Breast epithelium (tissue), 4 donors: ENCODE data around the gene SYCP2L. TPM values are rescaled to one million over a fixed set of nuclear protein-coding genes. Genes with fewer than 3 reads are reported as not detected.
"Not testable (repeated sequence)": the region's sequence is repeated elsewhere in the genome, so short reads cannot be mapped to it uniquely, and the experiment has no call there.

Experiments used
- DNase-seq, 2 donors: peaks; one replicate each; pipeline ENCODE4 v3.0.0-alpha.2; 2019; ENCODE audit warnings: low spot score in 2 of 2
- H3K27ac ChIP-seq, 2 donors: fragments of 200-600 bp; sonication (generic) in 1 of 2; one replicate each; pipeline ENCODE4 v1.5.1; 2016 to 2019; ENCODE audit warnings: mild to moderate bottlenecking in 1 of 2
- H3K27me3 ChIP-seq, 2 donors: fragments of 200-600 bp; sonication (generic) in 1 of 2; one replicate each; pipeline versions ENCODE4 v1.5.1 to v1.6.0; 2017 to 2019; ENCODE audit warnings: control low read depth in 1 of 2, mild to moderate bottlenecking in 1 of 2
- H3K36me3 ChIP-seq: fragments of 200-600 bp; one replicate; pipeline ENCODE4 v1.5.1; 2019
- H3K4me1 ChIP-seq, 2 donors: fragments of 200-600 bp; sonication (generic); one replicate each; pipeline ENCODE4 v1.5.1; 2016 to 2019; ENCODE audit warnings: control low read depth in 1 of 2
- H3K4me3 ChIP-seq, 3 donors: fragments of 200-600 bp; sonication (generic); 1 replicate in 2 of 3; 2 replicates in 1 of 3; pipeline ENCODE4 v1.5.1; 2016 to 2019; ENCODE audit warnings: mild to moderate bottlenecking in 3 of 3, moderate library complexity in 2 of 3
- H3K9me3 ChIP-seq, 2 donors: fragments of 200-600 bp; sonication (generic) in 1 of 2; one replicate each; pipeline ENCODE4 v1.5.1; 2016 to 2019; ENCODE audit warnings: control low read depth in 1 of 2
- CTCF ChIP-seq, 3 donors: fragments of 450-650 bp; IDR thresholded peaks; one replicate each; pipeline ENCODE4 v1.5.1; 2016 to 2017; ENCODE audit warnings: antibody characterized with exemption in 3 of 3, mild to moderate bottlenecking in 3 of 3, moderate library complexity in 3 of 3
- POLR2A ChIP-seq: fragments of 450-650 bp; IDR thresholded peaks from one replicate; pipeline ENCODE4 v1.6.1; 2016; ENCODE audit warnings: antibody characterized with exemption, mild to moderate bottlenecking, moderate library complexity
- POLR2AphosphoS5 ChIP-seq, 3 donors: sonication (generic); formaldehyde crosslinking; IDR thresholded peaks; one replicate each; pipeline ENCODE4 v1.6.1; 2017; ENCODE audit warnings: antibody characterized with exemption in 3 of 3
- intact Hi-C: fragments of 100-400 bp; cut with DNase I; formaldehyde crosslinking; loops from one replicate; pipeline ENCODE4 v1.15.1; 2023; ENCODE audit warnings: low total_unique reads
- total RNA-seq, 3 donors: library from RNA; depleted of rRNA; stranded (reverse); fragments of >200 nt; gene quantifications; one replicate each; pipeline ENCODE4 v1.1.0, GENCODE V29; 2016

Gene SYCP2L
- total RNA-seq, 3 donors from 2014 or later, result 1.8 to 2.2 (median 2.0) TPM

DNA sequence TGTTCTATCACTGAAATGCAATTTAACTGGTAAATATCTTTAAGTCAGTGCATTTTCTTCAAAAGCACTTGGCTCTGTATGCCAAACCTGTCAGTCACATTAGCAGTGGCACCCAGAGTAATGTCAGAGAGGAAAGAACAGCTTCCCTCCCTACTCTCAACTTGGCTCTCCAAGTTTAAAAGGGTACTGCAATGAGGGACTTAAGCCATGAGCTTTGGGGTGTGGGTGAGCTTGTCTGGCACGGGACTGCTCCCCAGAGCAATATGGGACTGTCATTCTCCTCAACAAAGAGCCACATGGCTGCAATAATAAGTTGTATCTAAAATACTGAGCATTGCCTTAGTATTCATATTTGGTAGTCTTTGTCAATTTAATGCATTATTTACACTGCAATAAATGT lies 9.0 kb upstream of the SYCP2L start:
- intact Hi-C loops, result no loop called here
- TF ChIP-seq CTCF (IDR thresholded peaks at IDR 0.05), result no peak
- no peak for TF ChIP-seq POLR2A
- no peak for TF ChIP-seq POLR2AphosphoS5 (IDR thresholded peaks at IDR 0.05)
- no peak for DNase-seq
- no peaks in the 10 kb centered on the region for H3K9me3 ChIP-seq
- H3K27ac ChIP-seq, result no peak overlapping the region
- H3K4me1 ChIP-seq, result no peaks in the 10 kb centered on the region
- H3K27me3 ChIP-seq, result peaks cover 0 to 22% of the 10 kb centered on the region in 2 donors
- H3K36me3 ChIP-seq, result no peaks in the 10 kb centered on the region
- no peak overlapping the region for H3K4me3 ChIP-seq

DNA sequence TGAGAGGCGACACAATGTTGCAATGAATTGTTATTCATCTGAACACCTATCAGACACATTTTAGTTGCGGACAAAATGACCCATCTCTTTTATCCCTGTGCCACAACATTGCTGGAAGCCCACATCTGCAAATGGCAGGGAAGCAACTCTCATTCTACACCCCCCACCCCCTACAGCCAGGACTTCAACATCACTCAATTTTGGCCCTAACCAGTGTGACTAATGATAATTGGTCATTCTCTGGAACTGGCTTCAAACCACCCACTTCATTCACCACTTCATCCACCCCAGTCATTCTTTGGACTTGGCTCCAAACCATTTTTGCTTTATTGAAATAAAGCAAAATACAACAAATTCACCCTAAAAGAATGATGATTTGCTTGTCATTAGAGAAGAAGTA lies 6.5 kb upstream of the SYCP2L start:
- H3K27ac ChIP-seq, result no peak overlapping the region
- H3K4me1 ChIP-seq, result no peaks in the 10 kb centered on the region
- no peaks in the 10 kb centered on the region for H3K36me3 ChIP-seq
- TF ChIP-seq CTCF (IDR thresholded peaks at IDR 0.05), result no peak
- no peak for DNase-seq
- peaks cover 5 to 43% of the 10 kb centered on the region in 2 donors for H3K27me3 ChIP-seq
- no peak overlapping the region for H3K4me3 ChIP-seq
- intact Hi-C loops, result no loop called here
- H3K9me3 ChIP-seq, result no peaks in the 10 kb centered on the region

- H3K4me3 ChIP-seq, H3K9me3 ChIP-seq, intact Hi-C loops, H3K4me1 ChIP-seq, H3K36me3 ChIP-seq, H3K27ac ChIP-seq, DNase-seq: not testable (repeated sequence)
- peaks cover 5 to 61% of the 10 kb centered on the region in 2 donors for H3K27me3 ChIP-seq
Observed at GRCh38 chr6:10882253-10882630, 4.6 kb upstream of the SYCP2L start.

DNA sequence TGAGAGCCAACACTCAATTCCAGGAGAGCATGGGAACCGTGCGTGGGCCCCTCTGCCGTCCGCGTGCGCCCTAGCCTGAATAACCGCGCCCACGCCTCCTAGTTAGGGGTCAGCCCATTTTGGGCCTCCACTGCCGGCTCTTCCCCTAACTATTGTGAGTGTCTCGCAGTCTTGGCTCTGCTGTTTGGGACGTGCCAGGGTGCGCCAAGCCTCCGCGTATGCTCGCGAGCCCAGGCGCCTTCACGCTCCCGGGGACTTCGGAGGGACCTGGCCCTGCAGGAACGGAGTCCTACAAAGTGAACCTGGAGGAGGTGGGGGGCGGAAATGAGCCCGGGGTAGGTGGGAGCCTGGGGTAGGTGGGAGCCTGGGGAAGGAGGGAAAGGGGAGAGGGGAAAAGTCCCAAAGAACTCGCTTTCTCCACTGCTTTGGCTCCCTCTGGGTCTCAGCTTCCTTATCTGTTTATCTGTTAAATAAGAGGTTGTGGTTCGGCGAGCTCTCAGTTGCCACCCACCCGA lies 4.1 kb upstream of the SYCP2L start:
- TF ChIP-seq POLR2A, result no peak
- no peak for TF ChIP-seq POLR2AphosphoS5 (IDR thresholded peaks at IDR 0.05)
- TF ChIP-seq CTCF (IDR thresholded peaks at IDR 0.05), result no peak
- Histone ChIP-seq H3K36me3 (no peaks in the 10 kb centered on the region), H3K4me3 (peak overlapping the region in 2 of 3 donors; percentile 0 to 7), H3K9me3 (no peaks in the 10 kb centered on the region), H3K27ac (no peak overlapping the region), H3K27me3 (peaks cover 5 to 61% of the 10 kb centered on the region in 2 donors), H3K4me1 (no peaks in the 10 kb centered on the region)
- intact Hi-C loops, result no loop called here
- DNase-seq, result no peak

DNA sequence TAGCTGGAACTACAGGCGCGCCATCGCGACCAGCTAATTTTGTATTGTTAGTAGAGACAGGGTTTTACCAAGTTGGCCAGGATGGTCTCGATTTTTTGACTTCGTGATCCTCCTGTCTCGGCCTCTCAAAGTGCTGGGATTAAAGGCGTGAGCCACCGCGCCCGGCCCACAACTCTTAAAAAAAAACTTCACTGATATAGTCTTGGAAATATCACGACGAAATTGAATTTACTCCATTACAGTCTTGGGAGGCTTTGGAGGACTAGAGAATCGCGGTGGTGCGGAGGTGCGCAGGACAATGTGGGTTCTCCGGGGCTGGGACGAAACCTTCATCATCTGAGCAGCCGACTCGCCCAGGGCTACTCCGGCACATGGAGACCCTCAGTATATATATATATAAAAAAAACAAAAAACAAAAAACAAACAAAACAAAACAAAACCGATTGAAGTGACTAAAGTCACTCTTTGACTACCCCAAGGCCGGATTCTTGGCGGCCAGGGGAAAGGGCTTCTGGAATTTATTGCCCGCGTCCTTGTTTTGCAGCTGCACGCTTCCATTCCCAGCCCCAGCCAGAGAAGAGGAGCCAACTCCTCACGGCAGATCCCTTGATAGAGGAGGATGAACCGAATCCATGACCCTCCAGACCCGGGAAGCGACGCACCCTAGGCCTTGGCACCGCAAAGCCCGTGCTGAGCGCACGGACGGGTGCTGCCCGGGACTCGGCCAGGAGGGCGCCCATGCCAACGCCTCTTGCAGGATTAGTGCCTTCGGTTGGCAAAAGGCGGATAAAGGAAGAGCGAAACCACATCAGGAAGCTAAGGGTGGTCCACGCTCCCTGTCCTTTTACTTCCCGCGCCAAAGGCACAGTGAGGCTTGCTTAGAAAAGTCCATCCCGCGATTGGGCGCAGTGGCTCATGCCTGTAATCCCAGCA lies 3.3 kb upstream of the SYCP2L start:
- H3K27me3 ChIP-seq, result peaks cover 5 to 61% of the 10 kb centered on the region in 2 donors
- no peak for TF ChIP-seq CTCF (IDR thresholded peaks at IDR 0.05)
- TF ChIP-seq POLR2A, result no peak
- no peak for TF ChIP-seq POLR2AphosphoS5 (IDR thresholded peaks at IDR 0.05)
- no peak for DNase-seq
- no peak overlapping the region for H3K4me3 ChIP-seq
- no peaks in the 10 kb centered on the region for H3K9me3 ChIP-seq
- intact Hi-C loops, result no loop called here
- H3K36me3 ChIP-seq, result no peaks in the 10 kb centered on the region
- H3K4me1 ChIP-seq, result no peaks in the 10 kb centered on the region
- no peak overlapping the region for H3K27ac ChIP-seq
